Mucosa of stomach (tissue), 1 donor: Measurements from ENCODE around the gene CCDC57.

Source experiments
- H3K27me3 ChIP-seq: one replicate; pipeline ENCODE4 v1.7.0; 2013; ENCODE audit warnings: mild to moderate bottlenecking, low read length; ENCODE audit not compliant: control insufficient read depth, insufficient read depth
- H3K36me3 ChIP-seq: one replicate; pipeline ENCODE4 v1.7.0; 2013; ENCODE audit warnings: low read length; ENCODE audit not compliant: control insufficient read depth, insufficient read depth
- H3K4me1 ChIP-seq: one replicate; pipeline ENCODE4 v1.7.0; 2013; ENCODE audit warnings: mild to moderate bottlenecking, low read length; ENCODE audit not compliant: control insufficient read depth, insufficient read depth
- H3K4me3 ChIP-seq: one replicate; pipeline ENCODE4 v1.7.0; 2013; ENCODE audit warnings: low read length
- H3K9ac ChIP-seq: one replicate; pipeline ENCODE4 v1.7.0; 2013; ENCODE audit warnings: mild to moderate bottlenecking, low read length, moderate library complexity
- H3K9me3 ChIP-seq: one replicate; pipeline ENCODE4 v1.7.0; 2013; ENCODE audit warnings: mild to moderate bottlenecking, low read length, moderate library complexity; ENCODE audit not compliant: control insufficient read depth
- donor health status: Pancreatic carcinoma.

Gene CCDC57

GRCh38 chr17:82064433-82065192, 148.0 kb downstream of the CCDC57 start:
- Histone ChIP-seq H3K27me3 (no peaks in the 10 kb centered on the region), H3K4me3 (peak overlapping the region; percentile 74), H3K4me1 (peaks cover 20% of the 10 kb centered on the region), H3K9me3 (no peaks in the 10 kb centered on the region), H3K9ac (peak overlapping the region; percentile 79), H3K36me3 (no peaks in the 10 kb centered on the region)

- peak overlapping the region; percentile 74 for H3K4me3 ChIP-seq
- no peaks in the 10 kb centered on the region for H3K9me3 ChIP-seq
- H3K9ac ChIP-seq = no peak overlapping the region
- peaks cover 20% of the 10 kb centered on the region for H3K4me1 ChIP-seq
- no peaks in the 10 kb centered on the region for H3K36me3 ChIP-seq
- H3K27me3 ChIP-seq = no peaks in the 10 kb centered on the region
Measured at GRCh38 chr17:82063424-82064415, 148.9 kb downstream of the CCDC57 start.

- Histone ChIP-seq H3K4me3 (no peak overlapping the region), H3K27me3 (no peaks in the 10 kb centered on the region), H3K9ac (no peak overlapping the region), H3K36me3 (no peaks in the 10 kb centered on the region), H3K4me1 (peaks cover 20% of the 10 kb centered on the region), H3K9me3 (no peaks in the 10 kb centered on the region)
Measured at GRCh38 chr17:82062984-82063368, 149.7 kb downstream of the CCDC57 start.

- no peak overlapping the region for H3K9ac ChIP-seq
- no peak overlapping the region for H3K4me3 ChIP-seq
- peaks cover 20% of the 10 kb centered on the region for H3K4me1 ChIP-seq
- no peaks in the 10 kb centered on the region for H3K27me3 ChIP-seq
- no peaks in the 10 kb centered on the region for H3K9me3 ChIP-seq
- H3K36me3 ChIP-seq = no peaks in the 10 kb centered on the region
Measured at GRCh38 chr17:82062076-82062983, 150.3 kb downstream of the CCDC57 start.

- H3K36me3 ChIP-seq = no peaks in the 10 kb centered on the region
- no peak overlapping the region for H3K4me3 ChIP-seq
- no peak overlapping the region for H3K9ac ChIP-seq
- H3K9me3 ChIP-seq = no peaks in the 10 kb centered on the region
- H3K27me3 ChIP-seq = no peaks in the 10 kb centered on the region
- peaks cover 20% of the 10 kb centered on the region for H3K4me1 ChIP-seq
Measured at GRCh38 chr17:82061047-82061925, 151.4 kb downstream of the CCDC57 start.

GRCh38 chr17:82060614-82061013, 152.0 kb downstream of the CCDC57 start:
- Histone ChIP-seq H3K4me1 (peaks cover 16% of the 10 kb centered on the region), H3K4me3 (no peak overlapping the region), H3K9me3 (no peaks in the 10 kb centered on the region), H3K27me3 (no peaks in the 10 kb centered on the region), H3K36me3 (no peaks in the 10 kb centered on the region), H3K9ac (no peak overlapping the region)

GRCh38 chr17:82060001-82060380, 152.7 kb downstream of the CCDC57 start:
- H3K36me3 ChIP-seq = peaks cover 4% of the 10 kb centered on the region
- no peak overlapping the region for H3K9ac ChIP-seq
- no peaks in the 10 kb centered on the region for H3K27me3 ChIP-seq
- H3K4me3 ChIP-seq = no peak overlapping the region
- no peaks in the 10 kb centered on the region for H3K9me3 ChIP-seq
- H3K4me1 ChIP-seq = peaks cover 15% of the 10 kb centered on the region

- H3K4me1 ChIP-seq = peaks cover 10% of the 10 kb centered on the region
- peaks cover 7% of the 10 kb centered on the region for H3K36me3 ChIP-seq
- no peak overlapping the region for H3K4me3 ChIP-seq
- H3K27me3 ChIP-seq = no peaks in the 10 kb centered on the region
- no peak overlapping the region for H3K9ac ChIP-seq
- H3K9me3 ChIP-seq = no peaks in the 10 kb centered on the region
Measured at GRCh38 chr17:82059272-82060000, 153.2 kb downstream of the CCDC57 start.

GRCh38 chr17:82058855-82059249, 153.8 kb downstream of the CCDC57 start:
- Histone ChIP-seq H3K27me3 (no peaks in the 10 kb centered on the region), H3K4me3 (no peak overlapping the region), H3K9me3 (no peaks in the 10 kb centered on the region), H3K4me1 (peaks cover 4% of the 10 kb centered on the region), H3K36me3 (peaks cover 7% of the 10 kb centered on the region), H3K9ac (no peak overlapping the region)

- Histone ChIP-seq H3K9me3 (no peaks in the 10 kb centered on the region), H3K4me3 (no peak overlapping the region), H3K36me3 (peaks cover 7% of the 10 kb centered on the region), H3K9ac (no peak overlapping the region), H3K27me3 (no peaks in the 10 kb centered on the region), H3K4me1 (peaks cover 2% of the 10 kb centered on the region)
Measured at GRCh38 chr17:82058230-82058854, 154.3 kb downstream of the CCDC57 start.
